HCT116 (cell line): Measurements from ENCODE around the gene COL4A1.

ENCODE experiments used
- CBX3 ChIP-seq: IDR thresholded peaks from 2 replicates; pipeline ENCODE4 v1.6.1; 2012; ENCODE audit warnings: low read depth
- ELF1 ChIP-seq: IDR thresholded peaks from 2 replicates; pipeline ENCODE4 v1.6.1; 2012; ENCODE audit warnings: low read depth, borderline replicate concordance
- EZH2 ChIP-seq: fragments of 200-600 bp; sonication (generic); IDR thresholded peaks from 2 replicates; pipeline ENCODE4 v1.6.1; 2017; ENCODE audit warnings: antibody characterized with exemption, mixed run types
- EZH2phosphoT487 ChIP-seq: fragments of 200-600 bp; IDR thresholded peaks from 2 replicates; pipeline ENCODE4 v1.6.1; 2018; ENCODE audit warnings: antibody characterized with exemption, borderline replicate concordance
- JUND ChIP-seq: IDR thresholded peaks from 2 replicates; pipeline ENCODE4 v1.6.1; 2012
- POLR2A ChIP-seq: IDR thresholded peaks from 2 replicates; pipeline ENCODE4 v1.7.0; 2011; ENCODE audit warnings: borderline replicate concordance; ENCODE audit not compliant: insufficient read depth, insufficient read length; ENCODE audit errors: extremely low read depth
- POLR2AphosphoS5 ChIP-seq: IDR thresholded peaks from 2 replicates; pipeline ENCODE4 v1.6.1; 2011; ENCODE audit warnings: mild to moderate bottlenecking, low read depth, low read length, moderate library complexity
- RAD21 ChIP-seq: IDR thresholded peaks from 2 replicates; pipeline ENCODE4 v1.6.1; 2012; ENCODE audit warnings: low read depth, mild to moderate bottlenecking
- SP1 ChIP-seq: IDR thresholded peaks from 2 replicates; pipeline ENCODE4 v1.6.1; 2012; ENCODE audit warnings: low read depth
- YY1 ChIP-seq: IDR thresholded peaks from 2 replicates; pipeline ENCODE4 v1.6.1; 2011; ENCODE audit warnings: low read length, low read depth, moderate library complexity, mild to moderate bottlenecking; ENCODE audit not compliant: insufficient replicate concordance; ENCODE audit errors: extremely low read depth
- TF ChIP-seq, protein P1 (sequence below), 3 experiments: fragments of 200-600 bp in 1 of 3; sonication (generic) in 1 of 3; IDR thresholded peaks in 2 of 3; conservative IDR thresholded peaks in 1 of 3; 2 replicates each; pipeline ENCODE4 v1.5.1; 2012 to 2017; ENCODE audit warnings: low read depth in 2 of 3, low read length in 2 of 3, antibody characterized with exemption in 1 of 3, borderline replicate concordance in 1 of 3, control low read depth in 1 of 3, mild to moderate bottlenecking in 1 of 3, mixed read lengths in 1 of 3, mixed run types in 1 of 3, moderate library complexity in 1 of 3; ENCODE audit not compliant: insufficient read depth in 1 of 3
- TF ChIP-seq, protein P2 (sequence below): IDR thresholded peaks from 2 replicates; pipeline ENCODE4 v1.6.1; 2012; ENCODE audit warnings: low read depth
- TF ChIP-seq, protein P3 (sequence below): IDR thresholded peaks from 2 replicates; pipeline ENCODE4 v1.6.1; 2012

GRCh38 chr13:110339263-110339662 is 32.3 kb upstream of the COL4A1 start:
- TF ChIP-seq SP1 (no peak), EZH2 (no peak), ELF1 (no peak), RAD21 (no peak), JUND (no peak), POLR2AphosphoS5 (no peak), YY1 (no peak), POLR2A (no peak), EZH2phosphoT487 (no peak), CBX3 (no peak)
- TF ChIP-seq, protein P1, sequence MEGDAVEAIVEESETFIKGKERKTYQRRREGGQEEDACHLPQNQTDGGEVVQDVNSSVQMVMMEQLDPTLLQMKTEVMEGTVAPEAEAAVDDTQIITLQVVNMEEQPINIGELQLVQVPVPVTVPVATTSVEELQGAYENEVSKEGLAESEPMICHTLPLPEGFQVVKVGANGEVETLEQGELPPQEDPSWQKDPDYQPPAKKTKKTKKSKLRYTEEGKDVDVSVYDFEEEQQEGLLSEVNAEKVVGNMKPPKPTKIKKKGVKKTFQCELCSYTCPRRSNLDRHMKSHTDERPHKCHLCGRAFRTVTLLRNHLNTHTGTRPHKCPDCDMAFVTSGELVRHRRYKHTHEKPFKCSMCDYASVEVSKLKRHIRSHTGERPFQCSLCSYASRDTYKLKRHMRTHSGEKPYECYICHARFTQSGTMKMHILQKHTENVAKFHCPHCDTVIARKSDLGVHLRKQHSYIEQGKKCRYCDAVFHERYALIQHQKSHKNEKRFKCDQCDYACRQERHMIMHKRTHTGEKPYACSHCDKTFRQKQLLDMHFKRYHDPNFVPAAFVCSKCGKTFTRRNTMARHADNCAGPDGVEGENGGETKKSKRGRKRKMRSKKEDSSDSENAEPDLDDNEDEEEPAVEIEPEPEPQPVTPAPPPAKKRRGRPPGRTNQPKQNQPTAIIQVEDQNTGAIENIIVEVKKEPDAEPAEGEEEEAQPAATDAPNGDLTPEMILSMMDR (IDR thresholded peaks at IDR 0.05 in 2 of 3, conservative IDR thresholded peaks at IDR 0.05 in 1 of 3; ENCODE audit: borderline replicate concordance in 1 of 3, insufficient read depth in 1 of 3, low read depth in 2 of 3, low read length in 2 of 3): no peak
- TF ChIP-seq, protein P2, sequence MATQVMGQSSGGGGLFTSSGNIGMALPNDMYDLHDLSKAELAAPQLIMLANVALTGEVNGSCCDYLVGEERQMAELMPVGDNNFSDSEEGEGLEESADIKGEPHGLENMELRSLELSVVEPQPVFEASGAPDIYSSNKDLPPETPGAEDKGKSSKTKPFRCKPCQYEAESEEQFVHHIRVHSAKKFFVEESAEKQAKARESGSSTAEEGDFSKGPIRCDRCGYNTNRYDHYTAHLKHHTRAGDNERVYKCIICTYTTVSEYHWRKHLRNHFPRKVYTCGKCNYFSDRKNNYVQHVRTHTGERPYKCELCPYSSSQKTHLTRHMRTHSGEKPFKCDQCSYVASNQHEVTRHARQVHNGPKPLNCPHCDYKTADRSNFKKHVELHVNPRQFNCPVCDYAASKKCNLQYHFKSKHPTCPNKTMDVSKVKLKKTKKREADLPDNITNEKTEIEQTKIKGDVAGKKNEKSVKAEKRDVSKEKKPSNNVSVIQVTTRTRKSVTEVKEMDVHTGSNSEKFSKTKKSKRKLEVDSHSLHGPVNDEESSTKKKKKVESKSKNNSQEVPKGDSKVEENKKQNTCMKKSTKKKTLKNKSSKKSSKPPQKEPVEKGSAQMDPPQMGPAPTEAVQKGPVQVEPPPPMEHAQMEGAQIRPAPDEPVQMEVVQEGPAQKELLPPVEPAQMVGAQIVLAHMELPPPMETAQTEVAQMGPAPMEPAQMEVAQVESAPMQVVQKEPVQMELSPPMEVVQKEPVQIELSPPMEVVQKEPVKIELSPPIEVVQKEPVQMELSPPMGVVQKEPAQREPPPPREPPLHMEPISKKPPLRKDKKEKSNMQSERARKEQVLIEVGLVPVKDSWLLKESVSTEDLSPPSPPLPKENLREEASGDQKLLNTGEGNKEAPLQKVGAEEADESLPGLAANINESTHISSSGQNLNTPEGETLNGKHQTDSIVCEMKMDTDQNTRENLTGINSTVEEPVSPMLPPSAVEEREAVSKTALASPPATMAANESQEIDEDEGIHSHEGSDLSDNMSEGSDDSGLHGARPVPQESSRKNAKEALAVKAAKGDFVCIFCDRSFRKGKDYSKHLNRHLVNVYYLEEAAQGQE: no peak
- TF ChIP-seq, protein P3, sequence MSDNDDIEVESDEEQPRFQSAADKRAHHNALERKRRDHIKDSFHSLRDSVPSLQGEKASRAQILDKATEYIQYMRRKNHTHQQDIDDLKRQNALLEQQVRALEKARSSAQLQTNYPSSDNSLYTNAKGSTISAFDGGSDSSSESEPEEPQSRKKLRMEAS: no peak
